Colon (tissue), 2 donors: Measurements from ENCODE around the gene HELQ.
"Not testable (repeated sequence)": the region's sequence is repeated elsewhere in the genome, so short reads cannot be mapped to it uniquely, and the experiment has no call there.

ENCODE experiments used
- FAIRE-seq: peaks from 2 replicates; lab custom pipeline; 2012; peaks lifted over from hg19 to GRCh38; lab: Jason Lieb, UNC
- donor health status: control.
- donor health status: control.

Gene HELQ

GRCh38 chr4:83431200-83431599, 24.4 kb downstream of the HELQ start:
- no peak for FAIRE-seq

GRCh38 chr4:83418211-83418610, 37.4 kb downstream of the HELQ start:
- no peak for FAIRE-seq

GRCh38 chr4:83417566-83417965, 38.1 kb downstream of the HELQ start:
- FAIRE-seq, result no peak

DNA sequence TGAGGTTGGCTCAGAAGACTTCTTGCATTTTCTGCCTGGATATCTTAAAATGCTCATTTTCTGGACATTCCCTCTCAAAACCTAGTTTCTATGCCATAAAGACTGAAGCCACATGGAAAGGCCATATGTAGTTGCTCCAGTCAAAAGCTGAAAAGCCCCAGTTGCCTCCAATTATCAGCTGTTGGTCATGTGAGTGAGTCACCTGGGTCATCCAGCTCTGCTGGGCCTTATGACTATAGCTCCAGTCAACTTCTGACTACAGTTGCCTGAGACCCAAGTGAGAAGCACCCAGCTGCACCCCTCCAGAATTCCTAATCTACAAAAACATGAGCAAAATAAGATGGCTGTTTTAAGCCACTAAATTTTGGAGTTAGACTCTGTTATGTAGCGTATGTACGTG, 41.9 kb downstream of the HELQ start:
- FAIRE-seq, result no peak

DNA sequence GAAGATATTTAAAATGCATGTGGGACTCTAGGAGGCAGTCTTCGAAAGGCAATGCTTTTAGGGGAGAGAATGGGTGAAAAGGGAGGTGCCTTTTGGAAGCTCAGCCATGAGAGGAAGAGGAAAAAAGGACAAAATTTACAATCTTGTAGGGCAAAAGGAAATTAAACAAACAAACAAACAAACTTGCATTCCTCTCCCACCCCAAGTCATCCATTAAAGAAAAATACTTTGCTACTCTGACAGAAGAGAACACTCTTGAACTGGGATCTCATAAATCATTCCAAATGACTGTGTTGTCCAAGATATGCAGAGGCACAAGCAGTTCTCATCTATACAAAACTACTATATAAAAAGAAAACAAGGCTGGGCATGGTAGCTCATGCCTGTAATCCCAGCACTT, 46.7 kb downstream of the HELQ start:
- FAIRE-seq, result no peak

DNA sequence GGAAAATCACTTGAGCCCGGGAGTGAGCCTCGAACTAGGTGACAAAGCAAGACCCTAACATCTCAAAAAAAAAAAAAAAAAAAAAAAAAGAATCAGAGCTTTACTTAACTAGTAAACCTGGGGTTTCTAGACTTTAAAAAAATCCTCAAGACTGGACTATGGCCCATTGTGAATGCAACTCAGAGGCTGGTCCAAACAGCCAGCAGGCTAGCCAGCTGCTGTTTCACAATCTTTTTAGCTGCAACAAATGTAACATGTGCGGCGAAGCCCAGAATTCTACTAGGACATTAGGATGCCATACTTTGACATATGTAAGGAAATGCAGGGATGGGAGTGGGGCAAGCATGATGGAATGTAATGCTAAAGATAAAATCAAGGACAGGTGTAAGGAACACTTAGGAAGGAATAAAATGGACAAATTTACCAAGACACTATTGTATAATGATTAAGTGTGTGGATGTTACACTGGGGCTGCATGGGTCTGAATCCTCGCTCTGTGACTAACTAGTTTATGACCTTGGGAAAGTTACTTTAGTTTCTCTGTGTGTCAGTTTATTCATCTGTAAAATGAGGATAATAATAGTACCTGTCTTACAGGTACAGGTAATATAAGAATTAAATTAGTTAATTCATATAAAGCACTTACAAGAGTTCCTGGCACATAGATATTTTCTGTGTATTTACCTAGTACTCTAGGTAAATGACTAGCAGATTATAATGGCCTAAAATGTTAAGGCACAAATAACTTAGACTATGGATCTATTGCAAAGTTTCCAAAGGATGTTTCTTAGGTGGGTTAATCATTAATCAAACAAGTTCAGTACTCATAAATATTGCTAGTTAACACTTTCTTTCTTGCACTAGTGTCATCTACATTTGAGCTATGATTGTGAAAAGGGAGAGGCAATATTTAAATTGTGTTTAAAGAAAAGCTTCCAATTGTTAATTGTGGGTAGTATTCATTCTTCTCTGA, 49.5 kb downstream of the HELQ start:
- FAIRE-seq, result no peak

DNA sequence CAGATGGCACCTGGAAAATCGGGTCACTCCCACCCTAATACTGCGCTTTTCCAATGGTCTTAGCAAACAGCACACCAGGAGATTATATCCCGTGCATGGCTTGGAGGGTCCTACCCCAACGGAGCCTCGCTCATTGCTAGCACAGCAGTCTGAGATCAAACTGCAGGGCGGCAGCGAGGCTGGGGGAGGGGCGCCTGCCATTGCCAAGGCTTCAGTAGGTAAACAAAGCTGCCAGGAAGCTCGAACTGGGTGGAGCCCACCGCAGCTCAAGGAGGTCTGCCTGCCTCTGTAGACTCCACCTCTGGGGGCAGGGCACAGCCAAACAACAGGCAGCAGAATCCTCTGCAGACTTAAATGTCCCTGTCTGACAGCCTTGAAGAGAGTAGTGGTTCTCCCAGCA, 57.5 kb downstream of the HELQ start:
- not testable (repeated sequence) for FAIRE-seq

GRCh38 chr4:83393908-83394307, 61.7 kb downstream of the HELQ start:
- FAIRE-seq, result no peak

GRCh38 chr4:83392562-83392961, 63.1 kb downstream of the HELQ start:
- FAIRE-seq, result no peak

- FAIRE-seq, result no peak
Measured at GRCh38 chr4:83390944-83391343, 64.7 kb downstream of the HELQ start.

DNA sequence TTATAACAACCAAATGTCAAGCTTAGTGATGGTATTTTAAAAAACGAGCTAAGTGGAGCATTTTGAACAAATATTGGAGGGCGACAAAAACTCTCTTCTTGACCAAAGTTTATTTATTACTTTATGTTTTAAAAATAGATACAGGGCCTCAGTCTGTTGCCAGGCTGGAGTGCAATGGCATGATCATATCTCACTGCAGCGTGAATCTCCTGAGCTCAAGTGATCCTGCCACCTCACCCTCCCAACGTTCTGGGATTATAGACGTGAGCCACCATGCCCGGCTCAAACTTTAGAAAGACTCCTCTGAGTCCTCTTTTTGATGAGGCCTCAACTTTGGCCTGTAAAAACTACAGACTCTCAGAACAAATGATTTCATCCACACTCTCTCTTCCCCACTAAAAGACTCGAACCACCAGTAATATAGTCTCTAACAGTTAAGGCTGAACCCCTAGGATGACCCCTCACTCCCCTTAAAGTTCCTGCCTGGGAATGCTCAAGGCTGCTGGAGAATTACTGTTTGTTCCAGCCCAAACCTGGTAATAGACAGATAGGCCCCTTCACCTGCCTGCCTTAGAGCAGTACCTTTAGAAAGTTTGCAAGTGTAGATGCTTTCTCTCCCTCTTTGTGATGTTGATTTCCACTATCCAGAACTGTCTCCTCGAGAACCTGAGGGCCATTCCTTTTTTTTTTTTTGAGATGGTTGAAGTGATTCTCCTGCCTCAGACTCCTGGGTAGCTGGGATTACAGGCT, 65.7 kb downstream of the HELQ start:
- no peak for FAIRE-seq

DNA sequence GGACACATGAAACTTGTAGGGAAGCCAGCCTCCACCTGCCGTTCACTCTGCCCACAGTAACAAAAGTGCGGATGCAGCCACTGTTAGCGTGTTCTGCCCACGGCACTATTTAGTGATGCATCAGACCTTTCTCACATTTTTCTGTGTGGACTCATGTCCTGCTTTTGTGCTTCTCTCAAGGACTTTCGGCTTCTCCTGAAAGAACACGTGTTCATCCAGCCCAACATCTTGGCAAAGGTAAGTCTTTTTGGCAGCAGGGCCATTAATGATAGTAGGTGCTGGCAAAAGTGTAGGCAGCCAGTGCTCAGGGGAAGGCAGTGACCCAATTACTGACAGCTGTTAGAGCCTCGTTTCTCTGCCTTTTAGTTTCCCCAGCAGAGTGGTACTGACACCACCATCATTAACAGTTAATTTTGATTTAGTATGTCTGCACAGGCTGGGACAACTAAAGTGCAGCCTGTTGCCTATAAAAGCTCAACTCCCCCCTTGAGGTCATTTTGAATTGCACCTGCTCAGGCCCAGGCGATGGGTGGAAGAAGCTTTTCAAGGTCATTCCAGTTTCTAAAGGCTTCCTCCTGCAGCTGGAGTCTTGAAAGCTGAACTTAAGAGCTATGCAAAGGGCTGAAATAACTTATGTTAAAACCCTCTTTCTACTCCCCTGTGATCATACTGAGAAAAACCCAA, 66.4 kb downstream of the HELQ start:
- FAIRE-seq, result no peak

- no peak for FAIRE-seq
Measured at GRCh38 chr4:83388313-83388676, 67.3 kb downstream of the HELQ start.

GRCh38 chr4:83387476-83388312, 67.9 kb downstream of the HELQ start:
- FAIRE-seq, result no peak

- FAIRE-seq, result no peak
Measured at GRCh38 chr4:83387012-83387411, 68.6 kb downstream of the HELQ start.

DNA sequence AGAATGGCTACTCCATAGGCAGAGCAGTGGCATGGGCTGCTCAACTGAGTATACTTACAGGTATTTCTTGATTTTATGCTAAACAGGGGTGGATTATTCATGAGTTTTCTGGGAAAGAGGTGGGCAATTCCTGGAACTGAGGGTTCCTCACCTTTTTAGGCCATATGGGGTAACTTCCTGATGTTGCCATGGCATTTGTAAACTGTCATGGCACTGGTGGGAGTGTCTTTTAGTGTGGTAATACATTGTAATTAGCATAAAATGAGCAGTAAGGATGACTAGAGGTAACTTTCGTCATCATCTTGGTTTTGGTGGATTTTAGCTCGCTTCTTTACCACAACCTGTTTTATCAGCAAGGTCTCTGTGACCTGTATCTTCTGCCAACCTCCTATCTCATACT, 72.8 kb downstream of the HELQ start:
- no peak for FAIRE-seq

DNA sequence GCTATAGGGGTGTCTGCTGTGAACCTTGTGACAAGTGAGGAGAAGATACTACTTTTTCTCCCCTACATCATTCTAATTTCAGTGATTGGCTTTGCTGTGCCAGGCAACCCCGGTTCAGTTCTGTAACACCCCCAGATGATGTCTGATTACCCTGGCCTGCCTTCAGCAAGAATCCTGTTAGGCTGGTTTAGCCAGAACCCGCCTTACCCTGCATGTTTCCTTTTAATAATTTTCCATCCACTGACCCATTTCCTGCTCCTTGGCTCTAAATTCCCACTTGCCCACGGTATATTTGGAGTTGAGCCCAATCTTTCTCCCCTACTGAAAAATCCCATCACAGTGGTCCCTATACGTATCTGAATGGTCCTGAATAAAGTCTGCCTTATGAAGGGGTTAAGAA, 74.5 kb downstream of the HELQ start:
- no peak for FAIRE-seq

DNA sequence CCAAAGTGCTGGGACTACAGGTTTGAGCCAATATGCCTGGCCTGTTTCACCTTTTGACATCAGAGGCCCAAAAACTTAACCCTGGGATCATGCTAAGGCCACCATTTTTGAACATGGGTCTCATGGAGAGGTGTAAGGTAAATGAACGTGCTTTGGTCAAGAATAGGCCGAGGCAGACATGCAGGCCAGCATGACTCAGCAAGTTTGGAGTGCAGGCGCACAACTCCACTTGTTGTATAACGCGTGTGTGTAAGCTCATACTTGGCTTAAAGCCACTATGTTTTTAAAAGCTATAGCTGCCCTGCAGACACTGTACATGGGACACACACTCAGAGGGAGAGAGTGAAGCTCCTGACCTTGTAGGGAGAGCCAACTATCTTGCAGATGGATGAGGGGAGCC, 77.2 kb downstream of the HELQ start:
- no peak for FAIRE-seq

- FAIRE-seq, result no peak
Measured at GRCh38 chr4:83372931-83373330, 82.7 kb downstream of the HELQ start.

- no peak for FAIRE-seq
Measured at GRCh38 chr4:83371936-83372335, 83.7 kb downstream of the HELQ start.

DNA sequence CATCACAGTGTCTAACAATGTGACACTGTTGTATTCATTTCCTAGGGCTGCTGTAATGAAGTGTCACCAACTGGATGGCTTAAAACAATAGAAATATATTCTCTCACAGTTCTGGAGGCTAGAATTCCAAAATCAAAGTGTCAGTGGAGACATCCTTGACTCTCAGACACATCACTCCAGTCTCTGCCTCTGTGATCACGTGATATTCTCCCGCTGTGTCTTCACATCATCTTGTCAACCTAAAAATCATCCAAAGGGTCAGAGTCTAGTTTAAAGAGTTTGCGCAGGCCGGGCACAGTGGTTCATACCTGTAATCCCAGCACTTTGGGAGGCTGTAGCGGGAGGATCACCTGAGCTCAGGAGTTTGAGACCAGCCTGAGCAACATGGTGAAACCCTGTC, 84.4 kb downstream of the HELQ start:
- FAIRE-seq, result no peak

DNA sequence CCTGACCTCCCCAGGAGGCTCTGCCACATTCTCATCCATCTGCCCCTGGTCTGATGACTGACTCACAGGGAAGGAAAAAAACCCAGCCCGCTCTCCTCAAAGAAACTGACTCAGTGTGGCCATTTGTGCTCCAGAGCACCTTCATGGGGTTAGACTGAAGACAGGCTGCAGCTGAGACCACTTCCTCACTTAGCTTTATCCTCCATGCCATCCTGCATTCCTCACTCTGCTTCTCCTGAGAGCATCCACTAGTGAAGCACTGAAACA, 85.0 kb downstream of the HELQ start:
- no peak for FAIRE-seq
